BLaER1 treated with 17β-estradiol and CSF1 and Interleukin-3, amounts not matched to agents 10 nM and 100 nM (cell line): ENCODE data around the gene PARD3B.

ENCODE experiments used
- H3K27ac ChIP-seq, 11 experiments: shearing (Covaris generic); formaldehyde crosslinking; 2 replicates each; pipeline ENCODE4 v1.8.1; 2022
- H3K27me3 ChIP-seq, 11 experiments: shearing (Covaris generic); formaldehyde crosslinking; 2 replicates each; pipeline ENCODE4 v1.8.1; 2022
- H3K36me3 ChIP-seq, 11 experiments: shearing (Covaris generic); formaldehyde crosslinking; 2 replicates each; pipeline ENCODE4 v1.8.1; 2022
- H3K4me1 ChIP-seq, 10 experiments: shearing (Covaris generic); formaldehyde crosslinking; 2 replicates each; pipeline ENCODE4 v1.8.1; 2022
- H3K4me2 ChIP-seq, 11 experiments: shearing (Covaris generic); formaldehyde crosslinking; 2 replicates each; pipeline ENCODE4 v1.8.1; 2022
- H3K4me3 ChIP-seq, 10 experiments: shearing (Covaris generic); formaldehyde crosslinking; 2 replicates each; pipeline ENCODE4 v1.8.1; 2022
- H3K9ac ChIP-seq, 11 experiments: shearing (Covaris generic); formaldehyde crosslinking; 2 replicates each; pipeline ENCODE4 v1.8.1; 2022
- H3K9me3 ChIP-seq, 11 experiments: shearing (Covaris generic); formaldehyde crosslinking; replicated peaks in 1 of 11; 2 replicates each; pipeline ENCODE4 v1.8.1; 2022
- H4K20me1 ChIP-seq, 11 experiments: shearing (Covaris generic); formaldehyde crosslinking; 2 replicates each; pipeline ENCODE4 v1.8.1; 2022
- Cebpa-rat ChIP-seq, 11 experiments: shearing (Covaris generic); IDR thresholded peaks; 2 replicates each; pipeline ENCODE4 v1.8.1; 2022

PARD3B gene

DNA sequence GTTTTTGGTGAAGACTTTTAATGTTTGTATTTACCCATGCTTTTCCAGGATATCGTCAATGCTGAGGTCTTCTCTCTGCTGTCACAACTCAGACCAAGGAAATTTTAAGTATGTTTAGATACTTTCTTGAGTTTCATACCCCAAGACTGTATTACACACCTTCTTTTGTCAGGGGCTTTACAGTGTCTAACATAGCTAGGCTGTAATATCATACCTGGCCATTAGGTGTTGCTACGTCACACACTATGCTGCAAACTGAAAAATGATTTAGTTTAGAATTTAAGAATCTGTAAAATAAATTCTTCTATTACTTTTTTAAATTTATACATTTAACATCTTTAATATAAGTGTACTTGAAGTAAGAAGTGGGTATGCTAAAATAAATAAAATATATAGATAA, 778.7 kb downstream of the PARD3B start:
- Histone ChIP-seq H4K20me1 (no peaks in the 10 kb centered on the region), H3K27me3 (no peaks in the 10 kb centered on the region), H3K9me3 (peaks cover 0 to 5% (median 0%) of the 10 kb centered on the region in 11 experiments; a peak in 2 of 22 replicates), H3K4me1 (peaks cover 0 to 4% (median 0%) of the 10 kb centered on the region in 10 experiments; a peak in 1 of 20 replicates), H3K4me3 (no peak overlapping the region), H3K4me2 (no peak overlapping the region), H3K27ac (no peak overlapping the region), H3K36me3 (no peaks in the 10 kb centered on the region), H3K9ac (no peak overlapping the region)
- no peak for TF ChIP-seq Cebpa-rat (IDR thresholded peaks at IDR 0.05)

DNA sequence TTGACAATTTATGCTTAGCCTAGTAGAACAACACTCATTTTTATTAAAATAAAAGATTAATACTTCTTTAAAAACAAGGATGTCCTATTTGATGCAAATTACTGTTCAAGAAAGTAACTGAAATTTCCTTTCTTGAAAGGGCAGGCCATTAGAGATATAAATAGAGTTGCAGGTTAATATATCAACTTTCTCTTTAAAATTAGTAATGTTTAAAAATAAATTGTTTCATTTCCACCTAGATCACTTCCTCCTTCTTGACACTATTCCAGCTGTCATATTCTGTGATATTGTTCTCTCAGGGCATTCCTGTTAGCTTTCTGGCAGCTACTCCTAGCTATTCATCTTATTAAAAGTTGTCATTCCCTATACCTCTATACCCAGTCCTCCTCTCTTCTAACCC, 779.1 kb downstream of the PARD3B start:
- Histone ChIP-seq H3K36me3 (no peaks in the 10 kb centered on the region), H3K27ac (no peak overlapping the region), H3K4me3 (no peak overlapping the region), H3K27me3 (no peaks in the 10 kb centered on the region), H4K20me1 (no peaks in the 10 kb centered on the region), H3K9ac (no peak overlapping the region), H3K4me2 (no peak overlapping the region), H3K9me3 (peaks cover 0 to 5% (median 0%) of the 10 kb centered on the region in 11 experiments; a peak in 2 of 22 replicates), H3K4me1 (peaks cover 0 to 4% (median 0%) of the 10 kb centered on the region in 10 experiments; a peak in 1 of 20 replicates)
- TF ChIP-seq Cebpa-rat (IDR thresholded peaks at IDR 0.05) = no peak

DNA sequence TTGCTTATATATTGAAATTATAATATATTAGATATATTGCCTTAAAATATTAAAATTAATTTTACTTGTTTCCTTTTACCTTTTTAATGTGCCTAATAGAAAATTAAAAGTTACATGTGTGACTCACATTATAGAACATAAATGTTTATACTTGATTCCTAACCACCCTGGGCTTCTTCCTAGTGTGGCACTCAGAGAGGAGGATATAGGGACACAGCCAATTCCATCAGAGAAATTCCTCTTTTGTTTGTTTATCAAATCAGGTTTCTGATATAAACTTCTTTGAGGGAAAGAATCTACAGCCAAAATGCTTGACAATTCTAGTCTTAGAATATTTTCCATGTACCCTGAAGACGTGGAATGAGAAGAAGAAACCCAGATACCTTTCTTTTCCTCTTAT, 788.1 kb downstream of the PARD3B start:
- Histone ChIP-seq H3K4me2 (no peak overlapping the region), H4K20me1 (no peaks in the 10 kb centered on the region), H3K27me3 (no peaks in the 10 kb centered on the region), H3K4me1 (no peaks in the 10 kb centered on the region), H3K9me3 (peaks cover 0 to 6% (median 0%) of the 10 kb centered on the region in 11 experiments; a peak in 1 of 22 replicates), H3K9ac (no peak overlapping the region), H3K36me3 (no peaks in the 10 kb centered on the region), H3K27ac (no peak overlapping the region), H3K4me3 (no peak overlapping the region)
- TF ChIP-seq Cebpa-rat (IDR thresholded peaks at IDR 0.05) = no peak

DNA sequence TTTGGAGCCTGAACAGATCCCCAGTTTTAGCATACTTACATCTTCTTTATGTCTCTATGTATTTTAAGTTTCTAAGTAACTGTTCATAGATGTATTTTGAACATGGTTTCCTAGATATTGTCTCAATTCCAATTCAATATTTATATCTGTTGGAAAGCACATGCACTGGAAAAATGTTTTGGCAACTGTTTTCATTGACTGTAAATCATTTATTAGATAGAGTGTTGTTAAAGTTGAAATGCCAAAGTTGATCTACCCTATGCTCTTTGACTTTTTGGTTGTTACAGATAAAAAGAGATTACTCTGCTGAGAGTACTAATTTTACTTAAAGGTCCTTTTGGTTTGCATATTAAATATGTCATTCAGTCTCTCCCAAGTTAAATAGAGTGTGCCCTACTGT, 792.0 kb downstream of the PARD3B start:
- no peak overlapping the region for H3K4me2 ChIP-seq
- peaks cover 0 to 6% (median 0%) of the 10 kb centered on the region in 11 experiments; a peak in 1 of 22 replicates for H3K9me3 ChIP-seq
- no peaks in the 10 kb centered on the region for H4K20me1 ChIP-seq
- no peak overlapping the region for H3K27ac ChIP-seq
- no peak overlapping the region for H3K9ac ChIP-seq
- H3K4me3 ChIP-seq = no peak overlapping the region
- H3K4me1 ChIP-seq = no peaks in the 10 kb centered on the region
- H3K27me3 ChIP-seq = no peaks in the 10 kb centered on the region
- TF ChIP-seq Cebpa-rat (IDR thresholded peaks at IDR 0.05) = no peak
- H3K36me3 ChIP-seq = no peaks in the 10 kb centered on the region

DNA sequence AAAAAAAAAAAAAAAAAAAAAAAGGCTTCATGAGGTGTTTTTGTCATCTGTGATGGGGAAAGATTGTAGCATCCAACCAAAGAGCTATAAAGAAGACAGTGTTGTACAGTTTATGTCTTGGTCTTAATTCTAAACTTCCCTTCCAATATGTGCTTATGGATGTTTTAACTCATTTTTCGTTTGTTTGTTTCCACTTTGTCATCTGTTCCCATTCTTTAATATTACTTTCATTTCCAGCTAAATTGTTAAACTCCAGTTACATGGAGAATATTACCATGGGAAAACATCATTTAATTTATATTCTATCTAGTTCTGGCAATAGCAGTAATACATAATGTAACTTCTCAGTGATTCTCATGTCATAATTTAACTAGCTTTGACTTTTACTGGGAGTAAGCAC, 792.9 kb downstream of the PARD3B start:
- Histone ChIP-seq H3K4me1 (no peaks in the 10 kb centered on the region), H3K9ac (no peak overlapping the region), H4K20me1 (no peaks in the 10 kb centered on the region), H3K27ac (no peak overlapping the region), H3K4me2 (no peak overlapping the region), H3K9me3 (peaks cover 0 to 6% (median 0%) of the 10 kb centered on the region in 11 experiments; a peak in 1 of 22 replicates), H3K4me3 (no peak overlapping the region), H3K36me3 (no peaks in the 10 kb centered on the region), H3K27me3 (no peaks in the 10 kb centered on the region)
- no peak for TF ChIP-seq Cebpa-rat (IDR thresholded peaks at IDR 0.05)

DNA sequence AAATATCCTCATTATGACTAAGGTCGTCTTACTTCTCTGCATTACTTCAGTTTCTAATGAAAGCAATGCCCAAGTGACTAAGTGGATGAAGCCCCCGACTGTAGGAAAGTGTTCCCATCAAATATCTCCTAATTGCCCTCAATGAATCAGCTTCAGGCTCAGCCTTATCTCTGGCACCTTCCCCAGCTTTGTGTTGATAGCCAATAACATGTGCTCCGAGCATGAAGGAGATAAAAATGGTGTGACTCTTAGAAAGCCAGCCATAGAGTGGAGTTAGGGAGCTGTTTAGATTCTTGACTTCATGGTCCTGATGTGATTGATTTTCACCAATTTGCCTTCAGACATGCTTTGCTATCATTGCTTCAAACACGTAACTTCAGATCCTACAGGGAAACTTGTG, 797.8 kb downstream of the PARD3B start:
- H3K9ac ChIP-seq = no peak overlapping the region
- H3K4me2 ChIP-seq = no peak overlapping the region
- no peaks in the 10 kb centered on the region for H3K4me1 ChIP-seq
- H3K27ac ChIP-seq = no peak overlapping the region
- no peak for TF ChIP-seq Cebpa-rat (IDR thresholded peaks at IDR 0.05)
- H4K20me1 ChIP-seq = no peaks in the 10 kb centered on the region
- H3K9me3 ChIP-seq = no peaks in the 10 kb centered on the region
- no peak overlapping the region for H3K4me3 ChIP-seq
- no peaks in the 10 kb centered on the region for H3K36me3 ChIP-seq
- H3K27me3 ChIP-seq = no peaks in the 10 kb centered on the region

DNA sequence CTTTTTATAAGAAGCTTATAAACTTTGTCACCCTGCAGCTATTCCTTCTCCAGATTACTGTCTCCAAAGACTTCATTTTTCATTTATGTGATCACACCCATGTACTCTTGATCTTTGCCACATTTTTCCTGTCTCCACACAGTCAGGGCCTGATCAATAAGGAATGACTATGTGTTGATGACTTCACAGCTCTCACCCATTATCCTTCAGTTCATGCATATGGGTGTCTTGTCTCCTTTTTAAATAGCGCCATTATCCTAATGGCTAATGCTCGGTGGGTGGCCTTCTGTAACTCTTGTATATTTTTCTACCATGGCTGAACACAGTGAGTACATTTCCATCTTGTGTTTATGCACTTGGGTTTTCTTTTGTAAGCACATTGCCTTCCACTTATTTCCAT, 801.4 kb downstream of the PARD3B start:
- no peaks in the 10 kb centered on the region for H3K9me3 ChIP-seq
- H3K4me1 ChIP-seq = peaks cover 0 to 16% (median 10%) of the 10 kb centered on the region in 10 experiments; a peak in 14 of 20 replicates
- H3K36me3 ChIP-seq = no peaks in the 10 kb centered on the region
- no peaks in the 10 kb centered on the region for H3K27me3 ChIP-seq
- TF ChIP-seq Cebpa-rat (IDR thresholded peaks at IDR 0.05) = no peak
- H4K20me1 ChIP-seq = no peaks in the 10 kb centered on the region
- H3K4me3 ChIP-seq = no peak overlapping the region
- no peak overlapping the region for H3K9ac ChIP-seq
- H3K4me2 ChIP-seq = no peak overlapping the region
- H3K27ac ChIP-seq = no peak overlapping the region

DNA sequence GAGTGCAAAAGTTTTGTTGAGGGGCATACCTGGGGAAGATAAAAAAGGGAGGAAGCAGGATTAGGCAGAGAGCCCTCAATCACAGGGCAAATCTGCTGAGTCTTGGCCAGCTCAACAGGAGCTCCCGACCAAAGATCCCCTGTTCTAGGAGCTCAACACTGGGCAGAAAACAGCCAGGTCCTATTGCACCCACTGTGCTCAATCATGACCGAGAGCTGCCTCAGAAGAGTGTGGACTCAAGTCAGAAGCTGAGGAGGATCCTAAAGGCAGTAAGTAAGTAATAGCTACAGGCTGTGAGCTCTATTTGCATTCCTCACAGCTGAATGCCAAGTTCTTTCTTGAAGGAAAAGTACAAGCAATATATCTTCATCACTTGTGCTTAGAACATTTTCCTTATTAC, 802.6 kb downstream of the PARD3B start:
- peaks cover 0 to 16% (median 10%) of the 10 kb centered on the region in 10 experiments; a peak in 14 of 20 replicates for H3K4me1 ChIP-seq
- no peaks in the 10 kb centered on the region for H4K20me1 ChIP-seq
- H3K27ac ChIP-seq = no peak overlapping the region
- no peak overlapping the region for H3K4me2 ChIP-seq
- H3K4me3 ChIP-seq = no peak overlapping the region
- TF ChIP-seq Cebpa-rat (IDR thresholded peaks at IDR 0.05) = no peak
- H3K9ac ChIP-seq = no peak overlapping the region
- H3K36me3 ChIP-seq = no peaks in the 10 kb centered on the region
- no peaks in the 10 kb centered on the region for H3K9me3 ChIP-seq
- H3K27me3 ChIP-seq = no peaks in the 10 kb centered on the region

DNA sequence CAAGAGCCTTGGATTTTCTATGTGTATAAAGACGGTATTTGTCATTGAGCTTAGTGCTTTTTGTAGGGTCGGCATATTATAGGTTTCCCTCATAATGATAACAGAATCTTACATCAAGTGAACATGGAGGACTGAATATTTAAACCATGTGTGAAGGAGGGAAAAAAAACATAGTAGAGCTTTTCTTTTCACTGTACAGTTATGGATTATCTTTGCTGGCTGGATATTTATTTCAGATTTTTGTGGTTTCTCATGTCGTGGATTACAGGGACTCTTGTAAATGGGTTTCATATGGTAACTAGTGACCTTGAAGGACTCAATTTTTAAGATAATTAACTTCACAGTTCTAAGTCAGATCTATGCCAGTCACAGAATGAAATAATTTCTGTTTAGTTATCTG, 806.8 kb downstream of the PARD3B start:
- Histone ChIP-seq H3K27ac (no peak overlapping the region), H3K9ac (no peak overlapping the region), H3K27me3 (no peaks in the 10 kb centered on the region), H4K20me1 (no peaks in the 10 kb centered on the region), H3K9me3 (0 out of 22 replicates have a peak, but pooled peaks cover 0 to 4% (median 0%) of the 10 kb centered on the region in 11 experiments), H3K4me3 (no peak overlapping the region), H3K4me1 (peaks cover 0 to 16% (median 10%) of the 10 kb centered on the region in 10 experiments; a peak in 14 of 20 replicates), H3K36me3 (no peaks in the 10 kb centered on the region), H3K4me2 (no peak overlapping the region)
- no peak for TF ChIP-seq Cebpa-rat (IDR thresholded peaks at IDR 0.05)

DNA sequence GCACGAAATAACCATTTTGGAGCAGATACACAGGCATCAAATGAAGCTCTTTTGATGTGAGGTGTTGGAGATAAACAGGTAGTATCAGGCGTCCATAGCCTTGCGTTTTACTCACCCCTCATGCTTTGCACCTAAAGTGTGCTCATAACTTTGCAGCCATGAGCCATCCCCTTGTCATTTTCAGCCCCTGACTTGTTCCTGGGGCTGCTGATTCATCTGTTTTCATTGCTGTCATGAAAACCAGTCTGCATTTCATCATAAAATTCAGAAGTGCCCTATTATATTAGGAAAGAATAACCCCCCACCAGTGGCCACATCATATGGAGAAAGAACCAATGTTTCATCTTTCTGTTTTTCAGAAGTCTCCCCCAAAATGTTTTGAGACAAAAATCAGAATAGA, 807.3 kb downstream of the PARD3B start:
- TF ChIP-seq Cebpa-rat (IDR thresholded peaks at IDR 0.05) = no peak
- no peak overlapping the region for H3K9ac ChIP-seq
- no peaks in the 10 kb centered on the region for H4K20me1 ChIP-seq
- H3K36me3 ChIP-seq = no peaks in the 10 kb centered on the region
- H3K4me2 ChIP-seq = no peak overlapping the region
- H3K27me3 ChIP-seq = no peaks in the 10 kb centered on the region
- no peak overlapping the region for H3K4me3 ChIP-seq
- H3K9me3 ChIP-seq = 0 out of 22 replicates have a peak, but pooled peaks cover 0 to 4% (median 0%) of the 10 kb centered on the region in 11 experiments
- H3K4me1 ChIP-seq = peaks cover 0 to 16% (median 10%) of the 10 kb centered on the region in 10 experiments; a peak in 14 of 20 replicates
- H3K27ac ChIP-seq = no peak overlapping the region
